Activated effector memory CD4-positive, alpha-beta T cell treated with anti-CD3 and anti-CD28 coated beads, Interleukin-2, amount 50 U/mL, for 16 hours (primary cell): ENCODE data around the gene CTSS.
A peak's percentile ranks its signal among the peaks of the same experiment; 100 is the strongest.
"Not testable (repeated sequence)": the region's sequence is repeated elsewhere in the genome, so short reads cannot be mapped to it uniquely, and the experiment has no call there.

ENCODE experiments used
- DNase-seq: peaks from one replicate; pipeline ENCODE4 v3.0.0-alpha.2; 2020

Gene CTSS

GRCh38 chr1:150772326-150772725, 6.7 kb upstream of the CTSS start:
- DNase-seq, result no peak

GRCh38 chr1:150767704-150768103, 2.1 kb upstream of the CTSS start:
- DNase-seq, result not testable (repeated sequence)

- DNase-seq, result not testable (repeated sequence)
These were observed 361 bp upstream of the CTSS start for GRCh38 chr1:150765977-150766301.

- no peak for DNase-seq
These were observed 919 bp downstream of the CTSS start for GRCh38 chr1:150764617-150765101.

GRCh38 chr1:150763018-150763417, 2.6 kb downstream of the CTSS start:
- no peak for DNase-seq

- no peak for DNase-seq
These were observed 3.0 kb downstream of the CTSS start for GRCh38 chr1:150762552-150762951.

- DNase-seq, result no peak
These were observed 3.8 kb downstream of the CTSS start for GRCh38 chr1:150761801-150762200.

GRCh38 chr1:150760013-150760412, 5.6 kb downstream of the CTSS start:
- no peak for DNase-seq

- no peak for DNase-seq
These were observed 12.2 kb downstream of the CTSS start for GRCh38 chr1:150753416-150753815.

- DNase-seq, result no peak
These were observed 14.1 kb downstream of the CTSS start for GRCh38 chr1:150751443-150751842.

GRCh38 chr1:150749720-150750311, 15.8 kb downstream of the CTSS start:
- no peak for DNase-seq

- no peak for DNase-seq
These were observed 16.5 kb downstream of the CTSS start for GRCh38 chr1:150748878-150749719.

- DNase-seq, result no peak
These were observed 35.4 kb downstream of the CTSS start for GRCh38 chr1:150730130-150730721.

GRCh38 chr1:150724336-150724735, 41.2 kb downstream of the CTSS start:
- DNase-seq, result no peak

GRCh38 chr1:150720703-150721102, 44.9 kb downstream of the CTSS start, which contains the start of gene HORMAD1:
Gene HORMAD1 (minus strand): TSS chr1:150720895. CDS start chr1:150719505, 1,390 bp downstream.
- DNase-seq, result no peak

GRCh38 chr1:150720098-150720497, 45.5 kb downstream of the CTSS start:
- DNase-seq, result no peak

GRCh38 chr1:150718225-150718891, 47.2 kb downstream of the CTSS start:
- DNase-seq, result no peak

GRCh38 chr1:150709031-150709430, 56.5 kb downstream of the CTSS start:
- DNase-seq, result not testable (repeated sequence)

- DNase-seq, result no peak
These were observed 57.0 kb downstream of the CTSS start for GRCh38 chr1:150708595-150708994.

GRCh38 chr1:150706091-150706490, 59.5 kb downstream of the CTSS start:
- DNase-seq, result no peak

- DNase-seq, result no peak
These were observed 62.2 kb downstream of the CTSS start for GRCh38 chr1:150703427-150703826.

GRCh38 chr1:150696995-150697927, 68.3 kb downstream of the CTSS start, which contains the start of gene GOLPH3L:
Gene GOLPH3L (minus strand): TSS chr1:150697154. CDS start chr1:150694838, 2,316 bp downstream.
- DNase-seq, result peak; percentile 94
